CD4-positive, alpha-beta T cell treated with Interleukin-4 for 1 hour (primary cell): ENCODE data around the gene MLYCD.
A peak's percentile ranks its signal among the peaks of the same experiment; 100 is the strongest.

ENCODE experiments used
- DNase-seq, 2 donors: peaks; one replicate each; pipeline ENCODE4 v3.0.0-alpha.2; 2020 to 2022

MLYCD gene

GRCh38 chr16:83898463-83899271 is at the start of gene MLYCD:
Gene MLYCD, plus strand, starts transcription at chr16:83899115. Its CDS starts 30 bp downstream, at chr16:83899145.
- DNase-seq, result peak; percentile 62 to 69

DNA sequence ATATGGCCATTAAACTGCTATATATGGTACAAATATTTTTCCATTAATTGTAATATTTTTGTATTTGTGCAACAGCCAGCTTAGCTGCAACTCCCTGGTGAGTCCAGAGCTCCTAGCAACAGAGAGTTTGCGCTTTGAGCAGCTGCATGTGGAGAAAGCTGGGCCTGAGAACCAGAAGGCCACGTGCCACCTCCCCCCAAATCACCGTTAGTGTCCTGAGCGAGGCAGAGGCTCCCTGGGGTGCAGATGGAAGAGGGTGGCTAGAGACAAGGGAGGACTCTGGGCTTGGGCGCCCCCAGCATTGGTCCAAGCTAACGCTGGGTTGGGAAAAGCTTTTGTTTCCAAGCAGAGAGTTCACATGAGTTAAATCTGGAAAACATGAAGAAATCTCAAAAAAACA is 49.5 kb upstream of the MLYCD start:
- no peak for DNase-seq

DNA sequence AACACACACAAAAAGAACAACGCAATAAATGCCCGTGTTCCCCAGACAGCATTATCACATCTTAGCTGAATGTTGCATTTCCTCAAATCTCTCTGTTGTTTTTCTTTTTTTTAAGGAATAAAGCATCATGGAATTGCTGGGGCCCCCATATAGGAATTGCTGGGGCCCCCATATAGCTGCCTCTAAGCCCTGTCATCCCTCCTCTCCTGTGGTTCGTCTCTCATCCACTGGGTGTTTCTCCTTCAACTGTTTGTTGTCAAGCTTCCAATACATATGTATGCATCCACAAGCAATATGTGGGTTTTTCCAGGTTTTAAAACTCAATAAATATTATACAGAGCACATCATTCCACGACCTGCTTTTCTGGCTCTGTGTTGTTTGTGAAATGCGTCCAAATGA is 48.0 kb upstream of the MLYCD start:
- no peak for DNase-seq

DNA sequence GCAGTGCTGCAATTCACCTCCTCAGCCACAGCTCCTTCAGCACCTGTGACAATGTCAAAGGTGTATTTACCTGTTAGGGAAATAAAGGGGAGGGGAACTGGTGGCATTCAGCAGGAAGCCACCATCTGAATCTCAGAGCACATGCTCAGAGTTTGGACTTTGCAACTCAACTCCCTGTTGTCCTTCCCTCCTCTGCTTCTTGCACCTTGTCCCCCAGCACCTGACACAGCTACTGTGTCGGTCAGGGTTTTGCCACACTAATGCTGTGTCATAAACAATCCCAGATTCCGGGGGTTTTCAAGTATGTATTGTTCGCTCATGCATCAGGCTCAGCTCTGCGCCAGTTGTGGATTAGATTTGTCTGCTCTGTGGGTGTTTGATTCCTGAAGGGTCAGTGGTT is 47.4 kb upstream of the MLYCD start:
- DNase-seq, result no peak

GRCh38 chr16:83852774-83853173 is 46.1 kb upstream of the MLYCD start:
- DNase-seq, result no peak

DNA sequence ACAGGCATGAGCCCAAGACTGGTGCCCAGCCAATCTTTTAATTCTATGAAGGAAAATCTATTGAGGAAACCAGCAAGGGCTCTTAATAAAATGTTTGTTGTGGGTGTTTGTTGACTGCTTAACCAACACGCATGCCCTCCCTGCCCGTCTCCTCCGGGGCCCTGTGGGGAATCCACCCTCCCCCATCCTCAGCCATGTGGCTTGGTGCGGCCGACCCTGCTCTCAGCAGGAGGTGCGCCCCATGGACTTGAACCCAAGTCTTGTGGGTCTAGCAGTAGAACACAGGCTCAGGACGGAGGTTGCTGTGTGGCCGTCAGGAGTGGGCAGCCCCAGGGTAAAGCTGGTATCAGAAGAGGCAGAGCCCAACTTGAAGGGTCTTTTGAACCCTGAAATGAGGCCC is 45.1 kb upstream of the MLYCD start:
- DNase-seq, result no peak

- DNase-seq, result no peak
Observed at GRCh38 chr16:83854420-83854819, 44.5 kb upstream of the MLYCD start.

DNA sequence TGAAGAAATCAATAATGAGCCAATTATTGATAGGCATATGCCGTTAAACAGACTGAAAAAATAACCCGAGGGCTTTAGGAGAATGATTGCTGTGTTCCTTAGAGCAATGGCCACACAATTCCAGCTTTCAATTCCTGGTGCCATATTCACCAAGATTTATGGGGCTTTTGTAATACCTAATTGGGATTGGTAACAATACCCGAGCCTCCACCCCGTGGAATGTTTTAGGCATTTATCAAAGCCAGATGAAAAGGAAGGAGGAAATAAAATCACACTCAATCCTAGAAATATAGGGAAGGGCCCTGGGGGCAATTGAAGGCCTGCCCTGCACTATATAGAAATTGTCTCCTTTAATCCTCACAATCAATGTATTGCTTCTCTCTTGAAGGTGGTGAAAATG is 42.1 kb upstream of the MLYCD start:
- DNase-seq, result no peak

DNA sequence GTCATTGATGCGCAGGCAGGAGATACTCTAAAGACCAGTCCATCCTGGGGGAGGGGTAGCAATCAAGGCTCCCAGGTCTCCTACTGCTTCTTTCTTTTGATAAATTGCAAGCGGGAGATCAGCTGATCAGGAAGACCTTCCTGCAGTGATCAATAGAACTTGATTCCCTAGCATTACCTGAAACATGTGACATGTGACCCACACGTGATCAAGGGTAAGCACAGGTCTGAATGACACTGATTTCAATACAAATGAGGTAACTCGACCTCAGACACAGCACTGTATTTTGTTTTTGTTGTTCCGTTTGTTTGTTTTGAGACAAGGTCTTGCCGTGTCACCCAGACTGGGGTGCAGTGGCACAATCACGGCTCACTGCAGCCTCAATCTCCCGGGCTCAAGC is 39.6 kb upstream of the MLYCD start:
- no peak for DNase-seq

GRCh38 chr16:83862661-83863060 is 36.3 kb upstream of the MLYCD start:
- DNase-seq, result no peak

DNA sequence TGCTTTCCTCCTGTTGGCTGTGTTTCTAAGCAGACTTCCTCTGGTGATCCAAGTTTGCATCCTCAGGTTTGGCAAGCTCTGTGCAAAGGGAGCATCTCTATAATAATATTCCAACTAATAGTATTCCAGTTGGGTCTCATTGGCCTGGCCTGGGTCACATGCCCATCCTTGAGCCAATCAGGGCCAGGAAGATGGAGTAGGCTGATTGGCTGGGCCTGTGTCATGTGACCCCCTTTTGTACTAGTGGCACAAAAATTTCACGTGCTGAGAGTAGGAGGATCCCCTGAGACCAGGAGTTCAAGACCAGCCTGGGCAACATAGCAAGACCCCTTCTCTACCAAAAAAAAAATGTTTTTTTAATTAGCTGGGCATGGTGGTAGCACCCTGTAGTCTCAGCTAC is 35.2 kb upstream of the MLYCD start:
- no peak for DNase-seq

DNA sequence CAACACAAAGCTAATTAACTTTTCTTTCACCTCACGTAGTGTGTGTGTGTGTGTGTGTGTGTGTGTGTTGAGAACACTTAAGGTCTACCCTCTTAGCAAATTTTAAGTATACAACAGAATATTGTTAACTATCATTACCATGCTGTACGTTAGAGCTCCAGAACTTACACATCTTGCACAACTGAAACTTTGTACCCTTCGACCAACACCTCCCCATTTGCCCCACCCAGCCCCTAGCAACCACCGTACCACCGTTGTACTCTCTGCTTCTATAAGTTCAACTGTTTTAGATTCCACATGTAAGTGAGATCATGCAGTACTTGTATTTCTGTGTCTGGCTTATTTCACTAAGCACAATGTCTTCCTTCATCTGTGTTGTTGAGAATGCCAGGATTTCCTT is 28.1 kb upstream of the MLYCD start:
- DNase-seq, result no peak

GRCh38 chr16:83878838-83879237 is 20.1 kb upstream of the MLYCD start:
- no peak for DNase-seq

- DNase-seq, result no peak
Observed at GRCh38 chr16:83882163-83882885, 16.6 kb upstream of the MLYCD start.

- DNase-seq, result no peak
Observed at GRCh38 chr16:83886199-83886971, 12.5 kb upstream of the MLYCD start.

DNA sequence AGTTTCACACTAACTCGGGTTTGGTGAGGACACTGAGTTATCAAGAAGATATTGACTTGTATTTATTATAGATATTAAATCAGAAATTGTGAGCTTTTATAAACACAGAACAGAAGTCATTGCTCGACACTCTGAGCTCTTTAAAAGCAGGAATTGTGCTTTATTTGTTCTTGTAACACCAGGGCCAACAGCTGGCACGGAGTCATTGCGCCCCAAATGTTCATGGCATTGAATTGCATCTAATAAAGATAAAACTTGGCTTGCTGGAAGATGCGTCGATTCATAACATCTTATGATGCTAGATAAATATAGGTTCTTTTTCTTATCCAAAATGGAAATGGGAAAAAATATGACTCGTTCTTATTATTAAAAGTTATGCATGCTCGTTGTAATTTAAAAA is 11.8 kb upstream of the MLYCD start:
- DNase-seq, result no peak

DNA sequence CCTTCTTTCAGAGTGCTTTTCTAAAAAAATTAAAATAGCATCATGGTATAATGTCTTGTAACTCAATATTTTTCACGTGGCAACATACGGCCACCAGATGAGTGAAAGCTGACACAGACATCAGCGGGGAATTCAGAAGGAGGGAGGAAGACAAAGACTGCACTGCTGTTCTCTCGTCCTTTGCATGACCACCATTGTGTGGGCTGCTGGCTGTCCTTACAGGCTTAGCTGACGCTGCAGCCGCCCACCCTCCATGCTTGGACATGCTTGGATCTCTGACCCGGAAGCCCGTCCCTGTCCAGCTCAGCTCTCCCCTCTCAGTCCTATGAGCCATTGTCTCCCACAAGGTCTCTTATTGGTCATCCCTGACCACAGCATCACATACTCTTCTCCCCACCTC is 11.4 kb upstream of the MLYCD start:
- DNase-seq, result no peak

DNA sequence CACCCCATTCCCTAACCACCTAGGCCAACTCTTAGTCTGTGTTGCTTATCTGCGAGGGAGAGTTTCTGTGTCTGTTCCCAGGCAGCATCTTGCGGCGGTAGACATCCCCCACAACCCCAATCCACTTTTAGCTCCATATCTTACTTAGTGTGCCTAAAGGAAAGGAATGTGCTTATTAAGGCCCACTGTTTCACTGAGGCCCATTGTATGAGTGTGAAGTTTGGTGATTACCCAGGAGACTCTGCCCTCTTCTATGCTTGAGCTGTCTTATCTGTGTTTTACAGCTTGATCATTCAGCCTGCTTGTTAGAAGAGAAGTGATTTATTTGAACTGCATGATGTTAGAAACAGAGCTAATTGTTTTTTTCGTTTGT is 10.3 kb upstream of the MLYCD start:
- no peak for DNase-seq

DNA sequence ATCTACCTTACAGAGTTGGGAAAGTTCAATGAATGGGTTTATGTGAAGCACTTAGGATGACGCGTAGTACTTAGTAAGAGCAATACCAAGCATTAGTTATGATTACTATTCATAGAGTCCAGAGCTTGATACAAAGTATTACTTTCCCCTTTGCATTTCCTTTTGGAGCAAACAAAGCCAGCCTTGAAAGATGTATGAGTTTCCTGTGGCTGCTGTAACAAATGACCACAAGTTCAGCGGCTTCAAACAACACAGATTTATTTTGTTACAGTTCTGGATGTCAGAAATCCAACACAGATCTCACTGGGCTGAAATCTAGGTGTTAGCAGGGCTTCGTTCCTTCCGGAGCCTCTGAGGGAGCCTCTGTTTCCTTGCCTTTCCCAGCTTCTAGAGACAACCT is 8.6 kb upstream of the MLYCD start:
- DNase-seq, result no peak

GRCh38 chr16:83891742-83892141 is 7.2 kb upstream of the MLYCD start:
- DNase-seq, result no peak

GRCh38 chr16:83895243-83895642 is 3.7 kb upstream of the MLYCD start:
- no peak for DNase-seq

GRCh38 chr16:83895942-83896341 is 3.0 kb upstream of the MLYCD start:
- no peak for DNase-seq

- peak; percentile 14 to 32 for DNase-seq
Observed at GRCh38 chr16:83899272-83899897, 470 bp downstream of the MLYCD start.
